Activated naive CD4-positive, alpha-beta T cell treated with anti-CD3 and anti-CD28 coated beads, Interleukin-2, amount 10 ng/mL, durations not matched to agents 7 days and 5 days (primary cell): Measurements from ENCODE around the gene ITPR3.

ENCODE experiments used
- CTCF ChIA-PET: fragments of 350-600 bp; sonication (Branson Sonifier 250); formaldehyde crosslinking; loops from one replicate; lab custom pipeline; 2021; ENCODE audit warnings: antibody characterized with exemption; lab: Charles Lee
- DNase-seq: peaks from one replicate; pipeline ENCODE4 v3.0.0-alpha.2; 2020
- H3K27ac Mint-ChIP-seq: one replicate; pipeline ENCODE4 v1.8.0; 2021; ENCODE audit warnings: mild to moderate bottlenecking, moderate library complexity, mixed read lengths
- H3K27me3 Mint-ChIP-seq: one replicate; pipeline ENCODE4 v1.8.0; 2021; ENCODE audit warnings: mild to moderate bottlenecking, mixed read lengths
- H3K36me3 Mint-ChIP-seq: one replicate; pipeline ENCODE4 v1.8.0; 2021; ENCODE audit warnings: mixed read lengths
- H3K4me1 Mint-ChIP-seq: one replicate; pipeline ENCODE4 v1.8.0; 2021; ENCODE audit warnings: mixed read lengths
- H3K4me3 Mint-ChIP-seq: one replicate; pipeline ENCODE4 v1.8.0; 2021; ENCODE audit warnings: mild to moderate bottlenecking, moderate library complexity, mixed read lengths
- H3K9me3 Mint-ChIP-seq: one replicate; pipeline ENCODE4 v1.8.0; 2021; ENCODE audit warnings: mixed read lengths

The ITPR3 gene

DNA sequence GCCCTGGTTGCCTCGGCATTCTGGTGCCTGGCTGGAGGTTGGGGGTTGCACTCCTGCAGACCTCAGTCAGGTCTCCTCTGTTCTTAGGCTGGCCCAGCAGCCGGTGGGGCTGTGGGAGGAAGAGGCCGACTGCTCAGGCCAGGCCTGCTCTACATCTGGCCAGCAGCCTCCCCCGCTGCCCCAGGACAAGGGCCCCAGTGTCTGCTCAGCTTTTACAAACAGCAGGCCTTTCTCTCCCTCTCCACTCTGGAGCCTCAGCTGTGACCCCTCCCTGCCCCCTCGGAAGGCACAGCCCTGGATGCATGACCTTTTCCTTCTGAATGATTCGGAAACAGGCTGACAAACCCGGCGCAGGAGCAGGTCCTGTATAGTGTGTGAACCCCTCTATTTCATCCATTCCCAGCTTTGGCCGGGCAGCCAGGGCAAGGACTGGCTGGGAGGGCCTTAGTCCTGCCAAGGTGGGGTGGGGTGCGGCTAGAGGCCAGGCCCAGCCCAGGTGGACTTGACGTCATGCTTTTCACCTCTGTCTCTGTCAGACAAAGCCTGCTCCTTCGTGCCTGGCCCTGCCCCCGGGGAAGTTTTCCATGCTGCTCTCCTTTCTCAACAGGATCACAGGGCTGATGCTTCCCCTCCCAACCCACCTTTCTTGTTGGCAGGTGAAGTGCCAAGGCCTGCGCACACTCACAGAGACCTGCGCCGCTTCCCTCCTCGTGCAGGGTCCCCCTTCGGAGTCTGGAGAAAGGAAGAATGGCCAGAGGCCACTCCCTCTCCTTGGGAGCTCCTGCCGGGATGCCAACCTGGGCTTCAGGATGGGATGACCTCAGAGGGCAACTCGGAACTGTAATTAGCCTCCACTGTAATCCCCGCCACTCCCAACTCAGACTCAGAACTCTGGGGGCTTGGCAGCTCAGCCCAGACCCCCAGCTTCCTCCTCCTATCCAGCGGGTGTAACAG lies 10.1 kb upstream of the ITPR3 start:
- H3K4me1 Mint-ChIP-seq, result peaks cover 12% of the 10 kb centered on the region
- CTCF ChIA-PET, result interaction anchor here (0.9 to 1.7 kb wide), 3 partner anchors 10 to 100 kb away, joined by 3 to 5 read pairs (median 3); partner anchors contain the start of genes ITPR3 and UQCC2
- peaks cover 53% of the 10 kb centered on the region for H3K27me3 Mint-ChIP-seq
- no peaks in the 10 kb centered on the region for H3K9me3 Mint-ChIP-seq
- H3K4me3 Mint-ChIP-seq, result no peak overlapping the region
- DNase-seq, result no peak
- H3K36me3 Mint-ChIP-seq, result no peaks in the 10 kb centered on the region
- H3K27ac Mint-ChIP-seq, result no peak overlapping the region

DNA sequence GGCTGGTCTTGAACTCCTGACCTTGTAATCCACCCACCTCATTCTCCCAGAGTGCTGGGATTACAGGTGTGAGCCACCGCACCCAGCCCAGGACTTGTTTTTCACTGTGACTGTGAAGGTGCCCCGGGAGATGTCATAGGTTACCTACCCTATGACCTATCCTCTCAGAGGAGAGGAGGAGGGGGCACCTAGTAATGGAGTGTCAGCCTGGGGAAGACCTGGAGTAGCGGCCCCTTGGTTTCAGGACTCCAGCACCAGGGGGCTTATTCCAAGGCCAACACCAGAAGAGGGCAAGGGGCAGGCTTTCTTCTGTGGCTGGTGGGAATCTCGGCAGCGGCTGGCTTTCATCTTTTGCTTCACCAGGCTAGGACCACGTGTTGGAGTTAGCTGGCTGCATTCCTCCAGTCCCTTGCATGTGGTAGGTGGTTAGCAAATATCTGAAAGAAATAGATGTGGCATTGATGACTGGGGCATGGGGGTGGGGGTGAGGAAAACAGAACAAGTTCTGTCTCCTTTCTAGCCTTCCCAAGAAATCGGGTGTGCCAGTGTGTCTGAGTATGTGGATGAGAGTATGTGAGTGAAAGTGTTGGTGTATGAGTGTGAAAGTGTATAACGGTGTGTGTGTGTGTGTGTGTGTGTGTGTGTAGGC lies 7.9 kb upstream of the ITPR3 start:
- CTCF ChIA-PET, result interaction anchor here (0.7 to 1.0 kb wide), 2 partner anchors 19 to 539 kb away, joined by 3 read pairs; no protein-coding TSS in a partner anchor
- peaks cover 40% of the 10 kb centered on the region for H3K27me3 Mint-ChIP-seq
- H3K4me1 Mint-ChIP-seq, result peaks cover 23% of the 10 kb centered on the region
- H3K4me3 Mint-ChIP-seq, result no peak overlapping the region
- H3K9me3 Mint-ChIP-seq, result no peaks in the 10 kb centered on the region
- no peak for DNase-seq
- no peak overlapping the region for H3K27ac Mint-ChIP-seq
- H3K36me3 Mint-ChIP-seq, result no peaks in the 10 kb centered on the region

DNA sequence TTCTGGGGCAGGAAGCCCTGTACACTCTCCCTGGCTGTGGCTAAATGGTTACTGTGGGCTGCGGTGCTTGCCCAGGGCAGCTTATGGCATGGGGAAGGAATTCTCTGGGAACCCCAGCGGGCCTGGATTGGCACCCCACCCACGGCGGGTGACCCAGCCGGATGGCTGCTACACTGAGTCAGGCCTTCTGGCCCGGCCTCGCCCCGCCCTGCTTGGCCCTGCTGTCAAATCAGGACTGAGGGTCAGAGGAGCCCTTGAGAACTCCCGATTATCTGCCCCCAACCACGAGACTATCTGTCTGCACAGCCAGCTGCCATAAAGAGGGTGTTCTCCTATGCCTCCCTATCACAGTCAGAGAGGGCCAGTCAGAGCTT lies 7.3 kb upstream of the ITPR3 start:
- CTCF ChIA-PET, result interaction anchor here (1.0 to 1.2 kb wide), 3 partner anchors 19 to 24 kb away, joined by 3 to 4 read pairs (median 3); no protein-coding TSS in a partner anchor
- peaks cover 28% of the 10 kb centered on the region for H3K4me1 Mint-ChIP-seq

DNA sequence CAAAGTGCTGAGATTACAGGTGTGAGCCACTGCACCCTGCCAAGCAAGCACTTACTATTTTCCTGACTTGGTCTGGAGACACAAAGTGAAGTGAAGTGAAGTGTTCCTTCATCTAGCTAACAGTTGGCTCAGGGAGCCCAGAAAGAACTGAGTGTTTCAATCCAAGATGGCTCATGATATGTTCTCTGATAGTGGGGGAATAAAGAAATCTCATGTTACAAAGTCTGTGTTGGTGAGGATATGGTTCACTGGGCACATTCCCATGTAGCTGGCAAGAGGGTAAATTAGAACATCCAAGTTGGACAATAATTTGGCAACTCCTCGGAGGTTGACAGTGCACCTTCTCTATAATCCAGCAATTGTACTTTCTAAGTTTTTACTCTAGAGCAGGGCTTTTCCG lies 5.0 kb upstream of the ITPR3 start:
- Mint-ChIP-seq H3K27ac (no peak overlapping the region), H3K4me3 (no peak overlapping the region), H3K9me3 (no peaks in the 10 kb centered on the region), H3K36me3 (no peaks in the 10 kb centered on the region), H3K27me3 (peaks cover 13% of the 10 kb centered on the region), H3K4me1 (peaks cover 47% of the 10 kb centered on the region)
- CTCF ChIA-PET, result interaction anchor here (0.7 to 3.7 kb wide), 2 partner anchors 8 to 31 kb away, joined by 3 to 18 read pairs; no protein-coding TSS in a partner anchor
- no peak for DNase-seq

More for the DNA sequence above, 7.3 kb upstream of the ITPR3 start:
- H3K4me3 Mint-ChIP-seq, result no peak overlapping the region
- no peaks in the 10 kb centered on the region for H3K9me3 Mint-ChIP-seq
- DNase-seq, result no peak
- no peaks in the 10 kb centered on the region for H3K36me3 Mint-ChIP-seq
- peaks cover 34% of the 10 kb centered on the region for H3K27me3 Mint-ChIP-seq
- H3K27ac Mint-ChIP-seq, result no peak overlapping the region

DNA sequence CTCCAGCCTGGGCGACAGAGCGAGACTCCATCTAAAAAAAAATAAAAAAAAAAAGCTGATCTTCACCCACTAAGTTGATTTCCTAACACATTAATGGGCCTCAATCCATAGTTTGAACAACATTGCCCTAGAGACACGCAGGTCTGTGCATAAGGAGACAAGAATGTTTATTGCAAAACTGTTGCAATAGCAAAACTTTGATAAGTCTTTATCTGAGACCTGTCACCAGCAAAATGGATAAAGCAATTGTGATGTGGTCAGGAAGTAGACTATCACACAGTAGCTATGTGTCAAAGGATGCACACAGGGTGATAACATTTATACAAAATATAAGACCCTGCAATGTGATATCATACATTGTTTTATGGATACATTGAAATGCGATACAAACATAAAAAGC lies 4.2 kb upstream of the ITPR3 start:
- no peak for DNase-seq
- Mint-ChIP-seq H3K4me1 (peaks cover 47% of the 10 kb centered on the region), H3K27me3 (peaks cover 10% of the 10 kb centered on the region), H3K9me3 (no peaks in the 10 kb centered on the region), H3K36me3 (no peaks in the 10 kb centered on the region), H3K4me3 (no peak overlapping the region), H3K27ac (no peak overlapping the region)
- CTCF ChIA-PET, result interaction anchor here (3.7 kb wide), 1 partner anchor 9 kb away, joined by 18 read pairs; no protein-coding TSS in a partner anchor

DNA sequence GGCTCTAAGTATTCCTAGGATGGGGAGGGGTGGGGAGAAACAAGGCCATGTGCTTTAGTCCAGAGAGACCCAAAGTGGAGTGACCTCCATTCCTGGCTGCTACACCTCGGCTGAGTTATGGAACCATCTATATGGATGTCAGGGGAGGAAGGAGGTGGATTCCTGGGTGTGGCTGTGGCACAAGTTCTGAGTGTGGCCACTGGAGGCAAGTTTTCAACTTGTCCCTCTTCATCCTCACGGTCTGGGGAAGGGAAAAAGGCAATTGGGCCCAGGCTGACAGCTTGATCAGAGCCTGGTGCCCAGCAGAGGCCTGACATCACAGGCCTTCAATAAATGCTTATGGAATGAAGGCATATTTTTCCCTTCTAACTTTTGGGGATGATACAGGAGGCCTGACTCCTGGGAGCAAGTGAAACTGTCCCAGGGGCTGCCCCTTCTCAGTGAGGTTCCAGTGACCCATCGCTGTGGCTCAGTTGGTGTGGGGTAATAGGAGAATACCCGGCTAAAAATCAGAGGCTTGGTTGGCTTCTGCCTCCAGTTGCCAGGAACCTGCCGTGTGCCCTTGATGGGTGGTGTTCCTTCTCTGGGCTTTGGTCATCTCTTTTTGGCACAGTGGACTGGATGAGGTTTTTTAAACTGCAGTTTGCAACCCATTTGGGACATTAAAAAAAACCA lies 1.8 kb upstream of the ITPR3 start:
- Mint-ChIP-seq H3K27me3 (no peaks in the 10 kb centered on the region), H3K36me3 (peaks cover 11% of the 10 kb centered on the region), H3K4me3 (peak overlapping the region; percentile 93), H3K27ac (peak overlapping the region; percentile 95), H3K4me1 (peaks cover 59% of the 10 kb centered on the region), H3K9me3 (no peaks in the 10 kb centered on the region)
- CTCF ChIA-PET, result interaction anchor here (0.9 to 3.7 kb wide), 3 partner anchors 11 to 40 kb away, joined by 3 to 18 read pairs (median 8); no protein-coding TSS in a partner anchor
- DNase-seq, result no peak

DNA sequence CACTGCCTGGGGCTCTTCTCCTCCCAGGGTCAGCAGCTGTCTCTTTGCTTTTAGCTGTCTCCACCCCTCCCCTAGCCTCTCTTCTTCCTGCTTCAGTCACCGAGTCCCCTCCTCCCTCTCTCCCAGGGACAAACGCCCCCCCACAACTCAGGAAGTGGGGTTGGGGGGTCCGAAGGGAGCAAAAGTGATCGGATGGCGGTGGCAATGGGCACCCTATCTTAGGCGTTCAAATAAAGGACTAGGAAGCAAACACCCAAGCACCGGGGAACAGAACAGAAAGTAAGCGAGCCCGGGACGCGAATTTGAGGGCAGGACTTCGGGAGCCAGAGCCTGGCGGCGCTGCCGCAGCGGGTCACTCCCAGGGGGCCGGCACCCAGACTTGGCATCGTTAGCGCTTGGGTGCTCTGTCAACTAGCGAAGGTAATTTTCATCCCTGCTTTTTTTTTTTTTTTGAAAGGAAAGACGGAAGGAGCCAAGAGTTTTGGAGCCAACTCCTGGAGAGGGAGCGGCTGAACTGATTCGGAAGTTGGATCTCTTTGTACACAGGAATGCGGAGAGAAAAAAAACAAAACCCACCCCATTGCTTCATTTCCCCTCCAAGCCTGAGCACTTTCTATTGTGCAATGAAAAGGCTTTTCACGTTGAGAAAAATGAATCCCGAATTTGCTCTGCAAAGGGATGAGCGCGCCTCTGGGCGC lies 815 bp upstream of the ITPR3 start:
- peaks cover 65% of the 10 kb centered on the region for H3K4me1 Mint-ChIP-seq
- peak; percentile 69 for DNase-seq
- CTCF ChIA-PET, result interaction anchor here (0.9 to 2.3 kb wide), 6 partner anchors 9 to 81 kb away, joined by 3 to 11 read pairs (median 6); no protein-coding TSS in a partner anchor
- H3K27ac Mint-ChIP-seq, result peak overlapping the region; percentile 95
- peaks cover 17% of the 10 kb centered on the region for H3K36me3 Mint-ChIP-seq
- H3K27me3 Mint-ChIP-seq, result no peaks in the 10 kb centered on the region
- no peaks in the 10 kb centered on the region for H3K9me3 Mint-ChIP-seq
- H3K4me3 Mint-ChIP-seq, result peak overlapping the region; percentile 93

DNA sequence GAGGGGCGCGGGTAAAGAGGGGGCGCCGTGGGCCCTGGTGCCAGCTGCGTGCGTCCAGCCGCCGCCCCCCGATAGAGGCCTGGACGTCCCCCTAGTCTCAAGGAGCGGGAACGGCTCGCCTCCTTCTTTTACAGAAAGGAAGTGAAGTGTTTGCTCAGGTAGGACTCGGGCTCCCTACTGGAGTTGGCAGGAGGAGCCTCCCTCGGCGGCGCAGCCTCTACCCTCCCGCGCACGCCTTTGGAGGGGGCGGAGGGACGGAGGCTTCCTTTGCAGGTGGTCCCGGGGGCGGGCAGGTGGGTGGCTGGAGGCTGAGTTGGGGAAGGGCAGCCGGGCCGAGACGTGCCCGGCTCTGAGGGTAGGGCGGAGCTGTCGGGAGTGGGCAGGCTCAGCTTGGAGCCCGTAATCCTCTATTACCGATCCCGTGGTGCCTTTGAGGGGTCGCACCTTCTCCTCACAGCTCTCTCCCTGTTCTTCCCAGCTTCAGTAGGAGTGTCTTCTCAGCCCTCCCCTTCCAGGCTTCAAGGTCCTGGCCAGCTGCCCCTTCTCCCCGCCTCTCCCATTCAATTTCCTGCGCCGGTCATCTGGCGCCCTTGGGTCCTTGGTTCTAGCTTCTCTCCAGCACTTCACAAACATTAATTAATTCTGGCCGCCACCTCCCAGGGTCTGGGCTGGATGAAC lies 728 bp downstream of the ITPR3 start:
- no peaks in the 10 kb centered on the region for H3K27me3 Mint-ChIP-seq
- no peaks in the 10 kb centered on the region for H3K9me3 Mint-ChIP-seq
- CTCF ChIA-PET, result interaction anchor here (0.5 to 2.3 kb wide), 4 partner anchors 11 to 79 kb away, joined by 3 to 12 read pairs (median 8); no protein-coding TSS in a partner anchor
- H3K27ac Mint-ChIP-seq, result peak overlapping the region; percentile 77
- DNase-seq, result peak; percentile 68
- H3K4me1 Mint-ChIP-seq, result peaks cover 61% of the 10 kb centered on the region
- peaks cover 23% of the 10 kb centered on the region for H3K36me3 Mint-ChIP-seq
- peak overlapping the region; percentile 86 for H3K4me3 Mint-ChIP-seq

DNA sequence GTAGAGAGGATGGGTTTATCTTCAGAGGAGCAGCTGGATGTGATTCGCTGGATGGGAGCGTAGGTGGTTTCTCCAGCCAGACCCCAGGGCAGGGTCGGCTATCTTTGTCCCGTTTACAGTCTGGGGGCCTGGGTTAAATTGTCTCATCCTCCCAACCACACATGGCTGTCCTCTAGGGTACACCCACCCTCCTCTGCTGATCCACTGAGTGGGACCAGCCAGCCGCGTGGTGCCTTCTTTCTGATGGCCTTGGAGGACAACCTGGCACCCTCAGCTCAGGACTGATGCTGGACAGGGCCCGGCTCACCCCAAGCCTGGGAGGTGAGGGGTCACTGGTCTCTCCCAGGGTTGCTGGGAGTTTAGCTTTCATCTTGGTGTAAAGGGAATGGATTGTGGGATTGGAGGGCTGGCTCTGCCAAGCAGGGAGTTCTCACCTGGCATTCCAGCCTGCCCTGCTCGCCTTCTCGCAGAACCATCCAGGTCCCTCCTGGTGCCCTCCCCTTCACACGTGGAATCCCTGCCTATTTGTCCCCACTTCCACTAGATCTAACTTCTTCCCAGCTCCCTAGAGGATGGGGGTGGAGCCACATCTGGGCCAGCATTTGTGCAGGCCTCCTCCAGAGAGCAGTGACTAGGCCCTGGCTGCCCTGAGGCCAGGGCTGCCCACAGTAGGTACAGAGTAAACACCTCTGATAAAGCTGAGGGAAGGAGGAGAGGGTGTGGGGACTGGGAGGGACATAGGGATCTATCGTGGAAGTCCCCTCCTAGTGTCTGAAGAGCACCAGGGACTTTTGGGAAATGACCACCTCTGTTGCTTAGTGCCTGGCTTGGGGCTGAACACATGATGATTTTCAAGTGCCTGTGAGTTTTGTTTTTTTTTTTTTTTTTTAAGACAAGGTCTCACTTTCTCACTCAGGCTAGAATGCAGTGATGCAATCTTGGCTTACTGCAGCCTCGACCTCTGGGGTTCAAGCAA lies 1.6 kb downstream of the ITPR3 start:
- no peaks in the 10 kb centered on the region for H3K9me3 Mint-ChIP-seq
- no peaks in the 10 kb centered on the region for H3K27me3 Mint-ChIP-seq

DNA sequence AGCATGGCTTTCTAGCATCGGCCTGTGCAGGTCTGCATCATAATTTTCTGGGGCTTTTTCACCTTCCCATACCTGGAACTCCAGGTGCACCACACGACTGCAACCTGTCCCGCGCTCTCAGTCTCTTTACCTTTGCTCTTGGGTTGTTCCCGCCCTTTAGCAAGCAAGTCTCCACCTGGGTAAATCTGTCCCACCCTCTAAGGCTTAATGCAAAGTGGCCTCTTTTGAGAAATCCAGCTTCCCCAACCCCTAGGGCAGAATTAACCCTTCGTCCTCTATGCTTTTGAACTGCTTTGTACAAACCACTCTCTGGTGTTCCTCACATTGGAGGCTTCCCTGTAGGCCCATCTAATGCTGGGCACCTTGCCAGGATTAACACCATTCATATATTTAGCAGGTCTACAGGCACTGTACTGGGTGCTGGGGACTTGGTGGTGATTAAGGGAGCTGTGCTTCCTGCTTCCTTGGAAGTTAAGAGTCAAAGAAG lies 2.8 kb downstream of the ITPR3 start:
- H3K27ac Mint-ChIP-seq, result peak overlapping the region; percentile 35
- peaks cover 64% of the 10 kb centered on the region for H3K4me1 Mint-ChIP-seq
- H3K27me3 Mint-ChIP-seq, result no peaks in the 10 kb centered on the region
- peak overlapping the region; percentile 86 for H3K4me3 Mint-ChIP-seq
- peaks cover 28% of the 10 kb centered on the region for H3K36me3 Mint-ChIP-seq
- CTCF ChIA-PET, result interaction anchor here (1.5 kb wide), 1 partner anchor 37 kb away, joined by 3 read pairs; no protein-coding TSS in a partner anchor
- DNase-seq, result no peak
- H3K9me3 Mint-ChIP-seq, result no peaks in the 10 kb centered on the region

More for the DNA sequence above, 1.6 kb downstream of the ITPR3 start:
- H3K4me1 Mint-ChIP-seq, result peaks cover 63% of the 10 kb centered on the region
- H3K4me3 Mint-ChIP-seq, result peak overlapping the region; percentile 86
- CTCF ChIA-PET, result interaction anchor here (1.8 to 2.3 kb wide), 3 partner anchors 10 to 78 kb away, joined by 6 to 12 read pairs (median 11); no protein-coding TSS in a partner anchor
- no peak for DNase-seq
- peak overlapping the region; percentile 77 for H3K27ac Mint-ChIP-seq
- H3K36me3 Mint-ChIP-seq, result peaks cover 23% of the 10 kb centered on the region

DNA sequence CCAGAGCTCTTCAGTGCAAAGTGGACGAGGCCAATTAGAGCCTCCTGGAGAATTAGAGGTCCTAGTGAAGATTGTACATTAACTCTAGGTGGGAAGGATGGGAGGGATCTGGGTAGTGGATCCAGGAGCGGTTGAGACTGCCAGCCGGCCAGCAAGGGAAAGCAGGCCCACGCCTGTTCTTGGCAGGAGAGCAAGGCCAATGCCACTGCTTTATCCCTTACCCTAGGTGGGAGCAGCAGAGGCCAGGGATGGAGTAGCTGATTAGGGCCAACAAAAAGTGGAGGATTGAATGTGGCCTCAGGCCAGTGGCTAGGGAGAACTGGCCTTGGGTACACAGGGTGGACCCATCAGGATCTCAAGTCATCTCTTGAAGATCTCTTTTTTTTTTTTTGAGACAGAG lies 3.7 kb downstream of the ITPR3 start:
- Mint-ChIP-seq H3K4me3 (no peak overlapping the region), H3K36me3 (peaks cover 28% of the 10 kb centered on the region), H3K4me1 (peaks cover 59% of the 10 kb centered on the region), H3K9me3 (no peaks in the 10 kb centered on the region), H3K27me3 (no peaks in the 10 kb centered on the region), H3K27ac (no peak overlapping the region)
- no peak for DNase-seq
- CTCF ChIA-PET, result interaction anchor here (1.5 kb wide), 1 partner anchor 38 kb away, joined by 3 read pairs; no protein-coding TSS in a partner anchor
